GM12864 (cell line): ENCODE results near the gene WIPI1.

Experiments used
- DNase-seq: peaks from one replicate; pipeline ENCODE4 v3.0.0-alpha.2; 2011; ENCODE audit warnings: low read depth
- H3K4me3 ChIP-seq: 2 replicates; pipeline ENCODE4 v1.5.1; 2011; ENCODE audit warnings: mild to moderate bottlenecking, low read depth, low read length, control low read depth
- TF ChIP-seq, protein P1 (sequence below): IDR thresholded peaks from 2 replicates; pipeline ENCODE4 v1.5.1; 2011; ENCODE audit warnings: low read depth, mild to moderate bottlenecking, moderate library complexity, low read length, control low read depth, inconsistent platforms; ENCODE audit errors: missing control alignments

WIPI1 gene

DNA sequence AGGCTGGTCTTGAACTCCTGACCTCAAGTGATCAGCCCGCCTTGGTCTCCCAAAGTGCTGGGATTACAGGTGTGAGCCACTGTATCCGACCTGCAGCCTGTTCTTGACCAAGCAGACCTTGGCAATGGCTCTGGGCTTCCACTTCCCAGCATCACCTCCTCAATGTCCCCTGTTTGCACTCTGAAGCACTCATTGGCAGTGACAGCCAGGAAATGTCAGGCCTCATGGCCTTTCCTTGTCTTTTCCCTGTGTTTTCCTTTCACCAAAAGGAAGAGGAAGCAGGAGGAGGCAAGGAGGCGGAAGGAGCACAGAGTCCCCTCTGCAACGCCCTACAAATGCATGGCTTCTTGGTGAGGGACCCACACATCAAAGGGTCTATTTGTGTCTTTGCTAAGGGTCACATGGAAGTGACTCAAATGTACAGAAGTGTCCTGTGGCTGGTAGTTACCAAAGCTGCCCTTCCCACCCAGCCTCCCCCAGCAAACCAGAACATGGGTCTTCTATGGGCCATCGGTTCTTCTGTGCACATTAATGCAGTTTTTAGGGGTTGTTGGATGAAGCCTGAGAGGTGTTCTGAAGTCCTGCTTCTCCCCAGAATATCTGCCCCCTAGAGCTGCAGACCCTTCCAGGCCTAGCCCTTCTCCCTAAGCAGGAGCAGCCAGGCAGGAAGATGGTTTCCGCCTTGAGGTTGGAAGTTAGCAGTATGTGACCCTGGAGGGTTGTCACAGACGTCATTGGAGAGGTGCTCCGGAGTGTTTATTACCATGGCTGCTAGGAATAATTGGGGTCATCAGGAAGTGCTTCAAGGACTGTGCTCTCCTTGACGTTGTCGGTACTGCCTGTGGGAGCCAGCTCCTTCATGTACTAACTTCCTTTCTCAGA lies 60.8 kb downstream of the WIPI1 start:
- no peak overlapping the region for H3K4me3 ChIP-seq
- no peak for DNase-seq
- TF ChIP-seq, protein P1, sequence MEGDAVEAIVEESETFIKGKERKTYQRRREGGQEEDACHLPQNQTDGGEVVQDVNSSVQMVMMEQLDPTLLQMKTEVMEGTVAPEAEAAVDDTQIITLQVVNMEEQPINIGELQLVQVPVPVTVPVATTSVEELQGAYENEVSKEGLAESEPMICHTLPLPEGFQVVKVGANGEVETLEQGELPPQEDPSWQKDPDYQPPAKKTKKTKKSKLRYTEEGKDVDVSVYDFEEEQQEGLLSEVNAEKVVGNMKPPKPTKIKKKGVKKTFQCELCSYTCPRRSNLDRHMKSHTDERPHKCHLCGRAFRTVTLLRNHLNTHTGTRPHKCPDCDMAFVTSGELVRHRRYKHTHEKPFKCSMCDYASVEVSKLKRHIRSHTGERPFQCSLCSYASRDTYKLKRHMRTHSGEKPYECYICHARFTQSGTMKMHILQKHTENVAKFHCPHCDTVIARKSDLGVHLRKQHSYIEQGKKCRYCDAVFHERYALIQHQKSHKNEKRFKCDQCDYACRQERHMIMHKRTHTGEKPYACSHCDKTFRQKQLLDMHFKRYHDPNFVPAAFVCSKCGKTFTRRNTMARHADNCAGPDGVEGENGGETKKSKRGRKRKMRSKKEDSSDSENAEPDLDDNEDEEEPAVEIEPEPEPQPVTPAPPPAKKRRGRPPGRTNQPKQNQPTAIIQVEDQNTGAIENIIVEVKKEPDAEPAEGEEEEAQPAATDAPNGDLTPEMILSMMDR = no peak

- H3K4me3 ChIP-seq = no peak overlapping the region
- TF ChIP-seq, protein P1 = no peak
- no peak for DNase-seq
Measured at GRCh38 chr17:68394608-68395331, 62.5 kb downstream of the WIPI1 start.

- TF ChIP-seq, protein P1 = no peak
- H3K4me3 ChIP-seq = no peak overlapping the region
- no peak for DNase-seq
Measured at GRCh38 chr17:68391561-68392268, 65.6 kb downstream of the WIPI1 start.

- TF ChIP-seq, protein P1 = no peak
- no peak overlapping the region for H3K4me3 ChIP-seq
- no peak for DNase-seq
Measured at GRCh38 chr17:68390888-68391545, 66.3 kb downstream of the WIPI1 start.

GRCh38 chr17:68389041-68389440 lies 68.3 kb downstream of the WIPI1 start:
- no peak for DNase-seq
- TF ChIP-seq, protein P1 = no peak
- no peak overlapping the region for H3K4me3 ChIP-seq

GRCh38 chr17:68387435-68388218 lies 69.7 kb downstream of the WIPI1 start:
- H3K4me3 ChIP-seq = no peak overlapping the region
- TF ChIP-seq, protein P1 = no peak
- no peak for DNase-seq
